Head of caudate nucleus (tissue), 42 donors: Measurements from ENCODE around the gene SWAP70.

Experiments
- DNase-seq, 42 donors: peaks; one replicate each; pipeline versions ENCODE4 v3.0.0 to v3.0.0-alpha.2; 2020 to 2021; ENCODE audit warnings: mixed read lengths in 7 of 42
- intact Hi-C: fragments of 100-400 bp; cut with DNase I; formaldehyde crosslinking; loops from one replicate; pipeline ENCODE4 v1.15.0; 2022

SWAP70 gene

DNA sequence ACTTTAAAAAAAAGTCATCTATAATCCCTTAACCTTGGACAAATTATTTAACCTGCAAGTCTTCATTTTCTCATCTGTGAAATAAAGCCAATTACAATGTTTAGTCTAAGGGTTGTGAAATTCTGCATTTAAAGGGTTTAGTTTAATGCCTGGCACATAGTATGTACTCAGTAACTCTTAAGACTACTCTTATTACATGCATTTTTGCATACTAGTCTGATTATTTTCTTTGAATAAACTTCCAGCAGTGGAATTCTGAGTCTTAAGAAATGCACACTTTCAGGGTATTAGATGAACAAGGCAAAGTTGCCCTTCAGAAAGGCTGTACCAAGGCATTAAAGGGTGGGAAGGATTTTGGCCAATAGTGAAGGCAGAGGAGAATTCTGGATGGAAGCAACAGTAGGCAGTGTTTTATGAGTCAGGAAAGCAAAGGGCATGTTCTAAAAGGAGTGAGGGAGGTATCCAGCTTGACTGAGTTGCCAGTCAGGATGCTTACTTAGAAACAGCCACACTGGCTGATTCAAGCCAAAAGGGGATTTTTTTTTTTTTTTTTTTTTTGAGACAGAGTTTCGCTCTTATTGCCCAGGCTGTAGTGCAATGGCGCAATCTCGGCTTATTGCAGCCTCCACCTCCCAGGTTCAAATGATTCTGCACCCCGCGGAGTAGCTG is 50.5 kb downstream of the SWAP70 start:
- no peak for DNase-seq
- intact Hi-C loops: no loop called here

DNA sequence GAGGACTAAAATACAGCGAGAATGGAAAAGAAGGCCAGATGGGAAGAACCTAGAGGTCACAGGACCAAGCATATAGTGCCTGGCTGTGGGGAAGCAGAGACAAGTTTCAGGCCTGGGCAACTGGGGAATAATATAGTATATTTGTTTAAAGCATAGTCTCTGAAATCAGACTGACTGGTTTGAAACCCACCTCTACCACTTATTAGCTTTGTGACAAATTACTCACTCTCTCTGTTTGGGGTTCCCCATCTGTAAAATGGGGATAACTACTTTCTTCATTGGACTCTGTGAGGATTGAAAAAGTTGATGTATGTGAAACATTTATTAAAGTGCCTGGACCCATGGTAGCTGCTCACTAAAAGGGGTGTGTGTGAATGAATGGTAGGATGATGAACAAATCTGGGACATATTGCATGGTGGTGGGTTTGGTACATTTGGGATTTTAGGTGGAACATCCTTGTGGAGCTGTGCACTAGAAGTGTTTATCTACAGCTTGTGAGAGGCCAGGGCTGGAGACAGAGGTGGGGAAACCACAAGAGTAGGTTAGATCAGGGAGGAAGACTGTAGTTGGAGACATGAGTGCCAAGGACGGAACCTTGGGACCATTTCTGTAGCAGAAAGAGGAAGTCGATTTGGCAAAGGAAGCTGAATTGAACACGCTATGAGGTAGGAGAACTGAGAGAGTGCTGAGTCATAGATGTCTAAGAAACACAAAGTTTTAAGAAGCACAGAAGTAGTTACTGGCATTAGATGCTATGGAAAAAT is 52.6 kb downstream of the SWAP70 start:
- peak in 2 of 42 donors; percentile 13 to 40 for DNase-seq
- intact Hi-C loops: no loop called here

- intact Hi-C loops: no loop called here
- DNase-seq: no peak
These were observed 53.1 kb downstream of the SWAP70 start for GRCh38 chr11:9717040-9717357.

- intact Hi-C loops: no loop called here
- no peak for DNase-seq
These were observed 53.8 kb downstream of the SWAP70 start for GRCh38 chr11:9717719-9718118.

DNA sequence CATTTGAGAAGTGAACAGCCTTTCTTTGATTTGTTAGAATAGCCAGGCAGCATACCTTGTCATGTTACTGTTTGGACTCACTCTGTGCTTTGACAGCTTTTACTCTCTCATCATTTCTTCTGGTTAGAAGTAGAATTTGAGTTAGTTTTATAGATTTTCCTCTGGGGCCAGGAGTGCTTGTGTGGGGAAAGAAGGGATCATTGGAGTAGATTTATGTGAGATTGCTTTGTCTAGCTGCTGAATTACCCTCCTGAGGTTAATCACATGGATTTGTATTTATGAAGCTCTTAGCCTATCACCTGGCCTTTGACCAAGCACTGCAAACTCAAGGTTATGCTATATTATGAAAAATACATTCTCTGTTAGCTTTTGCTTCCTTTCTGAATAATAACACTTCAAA is 54.3 kb downstream of the SWAP70 start:
- DNase-seq: no peak
- intact Hi-C loops: no loop called here

- DNase-seq: no peak
- intact Hi-C loops: no loop called here
These were observed 55.9 kb downstream of the SWAP70 start for GRCh38 chr11:9719566-9720289.

DNA sequence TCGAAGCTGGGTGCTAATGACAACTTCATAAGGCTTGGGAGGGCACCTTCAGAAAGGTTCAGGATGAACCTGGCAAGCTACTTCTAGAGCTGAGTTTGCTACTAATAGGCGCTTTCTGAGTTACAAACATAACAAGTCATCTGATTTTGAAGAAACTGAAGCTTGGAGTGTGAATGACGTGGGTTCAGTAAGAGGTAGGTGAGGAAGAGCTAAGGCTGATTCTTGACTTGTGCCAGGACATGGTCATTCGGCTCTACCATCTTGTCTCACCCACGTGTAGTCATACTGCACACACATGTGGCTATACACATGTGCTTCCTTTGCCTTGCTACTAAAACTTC is 56.4 kb downstream of the SWAP70 start:
- no peak for DNase-seq
- intact Hi-C loops: no loop called here

DNA sequence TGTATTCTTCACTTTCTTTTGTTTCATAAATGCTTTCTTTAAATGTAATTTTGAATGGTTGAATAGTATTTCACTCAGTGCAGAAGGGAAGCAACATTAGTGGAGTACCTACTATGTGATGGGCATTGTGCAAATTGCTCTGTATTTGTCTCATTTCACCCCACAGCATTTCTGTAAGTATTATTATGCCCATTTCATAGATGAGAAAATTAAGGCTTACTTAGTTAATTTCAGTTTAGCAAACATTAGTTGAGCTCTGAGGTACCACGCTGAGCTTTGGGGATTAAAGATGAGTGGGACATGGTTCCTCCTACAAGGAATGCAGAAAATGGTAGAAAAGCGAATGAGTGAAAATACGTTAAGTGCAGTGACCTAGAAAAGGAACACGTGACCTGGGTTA is 58.1 kb downstream of the SWAP70 start:
- intact Hi-C loops: no loop called here
- DNase-seq: no peak

GRCh38 chr11:9722893-9723292 is 59.0 kb downstream of the SWAP70 start:
- intact Hi-C loops: no loop called here
- no peak for DNase-seq

GRCh38 chr11:9726321-9727022 is 62.6 kb downstream of the SWAP70 start:
- DNase-seq: no peak
- intact Hi-C loops: no loop called here

- intact Hi-C loops: no loop called here
- DNase-seq: peak in 3 of 42 donors; percentile 14 to 38 (median 17)
These were observed 64.2 kb downstream of the SWAP70 start for GRCh38 chr11:9728058-9728457.

- intact Hi-C loops: no loop called here
- no peak for DNase-seq
These were observed 67.4 kb downstream of the SWAP70 start for GRCh38 chr11:9731256-9731655.

GRCh38 chr11:9732453-9732852 is 68.6 kb downstream of the SWAP70 start:
- intact Hi-C loops: no loop called here
- peak in 7 of 42 donors; percentile 19 to 42 (median 31) for DNase-seq

GRCh38 chr11:9733212-9733611 is 69.3 kb downstream of the SWAP70 start:
- no peak for DNase-seq

GRCh38 chr11:9735236-9735635 is 71.4 kb downstream of the SWAP70 start:
- intact Hi-C loops: no loop called here
- DNase-seq: no peak

More at GRCh38 chr11:9733212-9733611, 69.3 kb downstream of the SWAP70 start:
- intact Hi-C loops: no loop called here

GRCh38 chr11:9735919-9736318 is 72.0 kb downstream of the SWAP70 start:
- no peak for DNase-seq
- intact Hi-C loops: no loop called here

GRCh38 chr11:9736365-9736764 is 72.5 kb downstream of the SWAP70 start:
- intact Hi-C loops: no loop called here
- no peak for DNase-seq

DNA sequence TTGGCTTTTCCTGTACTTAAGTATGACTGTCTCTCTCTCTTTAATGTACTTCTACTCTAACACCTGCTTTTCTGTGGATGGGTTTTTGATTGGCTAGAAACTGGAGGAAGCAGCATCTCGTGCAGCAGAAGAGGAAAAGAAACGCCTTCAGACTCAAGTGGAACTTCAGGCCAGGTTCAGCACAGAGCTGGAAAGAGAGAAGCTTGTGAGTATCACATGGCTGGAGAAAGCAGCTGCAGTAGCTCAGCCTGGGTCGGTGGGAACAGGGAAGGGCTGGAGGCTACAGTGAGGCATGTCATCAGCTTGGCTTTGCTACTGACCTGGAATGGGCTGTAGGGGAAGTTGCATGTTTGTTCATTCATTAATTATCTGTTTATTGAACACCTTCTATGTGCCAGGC is 74.2 kb downstream of the SWAP70 start:
- intact Hi-C loops: no loop called here
- peak in 16 of 42 donors; percentile 13 to 47 (median 30) for DNase-seq

GRCh38 chr11:9738707-9739106 is 74.8 kb downstream of the SWAP70 start:
- no peak for DNase-seq
- intact Hi-C loops: no loop called here
